Measurements from ENCODE around the gene ZNF165.

Gene ZNF165

DNA sequence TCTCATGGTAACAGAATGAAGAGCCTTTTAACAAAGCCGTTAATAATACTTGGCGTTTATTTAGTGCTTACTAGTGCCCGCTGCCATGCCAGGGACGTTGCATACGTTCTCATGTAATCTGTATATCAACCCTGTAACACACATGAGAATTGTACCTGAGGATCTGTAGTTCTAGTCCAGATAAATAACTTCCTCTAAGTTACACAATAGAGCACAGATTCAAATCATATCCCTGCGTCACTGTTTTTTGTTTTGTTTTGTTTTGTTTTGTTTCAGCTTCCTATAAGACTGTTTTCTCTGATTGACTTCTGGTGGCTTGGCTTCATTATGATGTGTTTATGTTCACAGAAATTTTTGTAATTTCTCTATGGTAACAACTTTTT lies 44.6 kb downstream of the ZNF165 start:
- TF ChIP-seq, protein P1, sequence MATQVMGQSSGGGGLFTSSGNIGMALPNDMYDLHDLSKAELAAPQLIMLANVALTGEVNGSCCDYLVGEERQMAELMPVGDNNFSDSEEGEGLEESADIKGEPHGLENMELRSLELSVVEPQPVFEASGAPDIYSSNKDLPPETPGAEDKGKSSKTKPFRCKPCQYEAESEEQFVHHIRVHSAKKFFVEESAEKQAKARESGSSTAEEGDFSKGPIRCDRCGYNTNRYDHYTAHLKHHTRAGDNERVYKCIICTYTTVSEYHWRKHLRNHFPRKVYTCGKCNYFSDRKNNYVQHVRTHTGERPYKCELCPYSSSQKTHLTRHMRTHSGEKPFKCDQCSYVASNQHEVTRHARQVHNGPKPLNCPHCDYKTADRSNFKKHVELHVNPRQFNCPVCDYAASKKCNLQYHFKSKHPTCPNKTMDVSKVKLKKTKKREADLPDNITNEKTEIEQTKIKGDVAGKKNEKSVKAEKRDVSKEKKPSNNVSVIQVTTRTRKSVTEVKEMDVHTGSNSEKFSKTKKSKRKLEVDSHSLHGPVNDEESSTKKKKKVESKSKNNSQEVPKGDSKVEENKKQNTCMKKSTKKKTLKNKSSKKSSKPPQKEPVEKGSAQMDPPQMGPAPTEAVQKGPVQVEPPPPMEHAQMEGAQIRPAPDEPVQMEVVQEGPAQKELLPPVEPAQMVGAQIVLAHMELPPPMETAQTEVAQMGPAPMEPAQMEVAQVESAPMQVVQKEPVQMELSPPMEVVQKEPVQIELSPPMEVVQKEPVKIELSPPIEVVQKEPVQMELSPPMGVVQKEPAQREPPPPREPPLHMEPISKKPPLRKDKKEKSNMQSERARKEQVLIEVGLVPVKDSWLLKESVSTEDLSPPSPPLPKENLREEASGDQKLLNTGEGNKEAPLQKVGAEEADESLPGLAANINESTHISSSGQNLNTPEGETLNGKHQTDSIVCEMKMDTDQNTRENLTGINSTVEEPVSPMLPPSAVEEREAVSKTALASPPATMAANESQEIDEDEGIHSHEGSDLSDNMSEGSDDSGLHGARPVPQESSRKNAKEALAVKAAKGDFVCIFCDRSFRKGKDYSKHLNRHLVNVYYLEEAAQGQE (IDR thresholded peaks at IDR 0.05; ENCODE audit: insufficient read depth in 1 of 2, low read depth in 2 of 2, low read length in 2 of 2) = no peak
- TF ChIP-seq TAF1 (IDR thresholded peaks at IDR 0.05; ENCODE audit: borderline replicate concordance, insufficient read depth, low read length) (no peak), FOXP2 (optimal IDR thresholded peaks at IDR 0.05; ENCODE audit: borderline replicate concordance, extremely low read depth, extremely low read length, insufficient read depth) (no peak), SIN3A (IDR thresholded peaks at IDR 0.05; ENCODE audit: borderline replicate concordance, insufficient read depth, low read length) (no peak), POLR2AphosphoS5 (IDR thresholded peaks at IDR 0.05; ENCODE audit: low read depth, low read length) (no peak)

DNA sequence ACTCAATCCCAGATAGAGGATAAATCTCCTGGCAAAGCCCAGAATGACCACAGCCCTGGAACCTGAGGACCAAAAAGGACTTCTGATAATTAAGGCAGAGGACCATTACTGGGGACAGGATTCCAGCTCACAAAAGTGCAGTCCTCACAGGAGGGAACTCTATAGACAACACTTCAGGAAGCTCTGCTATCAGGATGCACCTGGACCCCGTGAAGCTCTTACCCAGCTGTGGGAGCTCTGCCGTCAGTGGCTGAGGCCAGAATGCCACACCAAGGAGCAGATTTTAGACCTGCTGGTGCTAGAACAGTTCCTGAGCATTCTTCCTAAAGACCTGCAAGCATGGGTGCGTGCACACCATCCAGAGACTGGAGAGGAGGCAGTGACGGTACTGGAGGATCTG lies 45.0 kb downstream of the ZNF165 start:
- no peak for TF ChIP-seq FOXP2 (optimal IDR thresholded peaks at IDR 0.05; ENCODE audit: borderline replicate concordance, extremely low read depth, extremely low read length, insufficient read depth)
- TF ChIP-seq, protein P1 (IDR thresholded peaks at IDR 0.05; ENCODE audit: insufficient read depth in 1 of 2, low read depth in 2 of 2, low read length in 2 of 2) = no peak
- TF ChIP-seq POLR2AphosphoS5 (IDR thresholded peaks at IDR 0.05; ENCODE audit: low read depth, low read length) = no peak
- no peak for TF ChIP-seq SIN3A (IDR thresholded peaks at IDR 0.05; ENCODE audit: borderline replicate concordance, insufficient read depth, low read length)
- no peak for TF ChIP-seq TAF1 (IDR thresholded peaks at IDR 0.05; ENCODE audit: borderline replicate concordance, insufficient read depth, low read length)

DNA sequence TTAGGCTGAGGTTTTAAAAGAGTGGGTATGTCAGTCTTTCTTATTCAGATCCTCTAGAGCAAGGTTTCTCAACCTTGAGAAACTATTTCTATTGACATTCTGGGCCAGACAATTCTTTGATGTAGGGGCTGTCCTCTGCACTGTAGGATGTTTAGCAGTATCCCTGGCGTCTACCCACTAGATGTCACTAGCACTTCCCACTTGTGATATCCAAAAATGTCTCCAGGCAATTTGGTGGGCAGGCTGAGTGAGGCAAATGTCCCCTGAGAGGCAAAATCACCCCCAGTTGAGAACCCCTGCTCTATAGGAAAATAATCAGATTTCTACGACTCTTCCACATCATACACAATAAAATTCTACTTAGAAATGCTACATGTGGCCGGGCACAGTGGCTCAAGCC lies 53.6 kb downstream of the ZNF165 start:
- TF ChIP-seq SIN3A (IDR thresholded peaks at IDR 0.05; ENCODE audit: borderline replicate concordance, insufficient read depth, low read length) (no peak), FOXP2 (optimal IDR thresholded peaks at IDR 0.05; ENCODE audit: borderline replicate concordance, extremely low read depth, extremely low read length, insufficient read depth) (no peak), TAF1 (IDR thresholded peaks at IDR 0.05; ENCODE audit: borderline replicate concordance, insufficient read depth, low read length) (no peak), POLR2AphosphoS5 (IDR thresholded peaks at IDR 0.05; ENCODE audit: low read depth, low read length) (no peak)
- TF ChIP-seq, protein P1 (IDR thresholded peaks at IDR 0.05; ENCODE audit: insufficient read depth in 1 of 2, low read depth in 2 of 2, low read length in 2 of 2) = no peak

DNA sequence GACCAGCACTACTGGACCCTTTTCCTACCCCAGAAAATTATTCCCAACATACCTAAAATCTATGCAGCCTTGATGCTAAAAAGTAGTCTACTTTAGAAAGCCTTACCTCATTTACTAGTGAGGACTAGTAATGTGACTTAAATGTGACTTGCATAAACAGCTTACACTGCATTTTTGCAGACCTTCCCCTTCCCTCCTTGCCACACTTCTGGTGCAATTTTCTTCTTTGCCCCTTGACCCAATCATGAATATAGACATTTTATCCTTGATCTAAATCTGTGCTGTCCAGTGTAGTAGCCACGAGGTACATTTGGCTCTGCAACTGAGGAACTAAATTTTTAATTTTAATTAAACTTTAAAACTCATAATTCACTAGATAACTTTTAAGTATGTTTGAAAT lies 54.3 kb downstream of the ZNF165 start:
- no peak for TF ChIP-seq FOXP2 (optimal IDR thresholded peaks at IDR 0.05; ENCODE audit: borderline replicate concordance, extremely low read depth, extremely low read length, insufficient read depth)
- no peak for TF ChIP-seq POLR2AphosphoS5 (IDR thresholded peaks at IDR 0.05; ENCODE audit: low read depth, low read length)
- TF ChIP-seq, protein P1 (IDR thresholded peaks at IDR 0.05; ENCODE audit: insufficient read depth in 1 of 2, low read depth in 2 of 2, low read length in 2 of 2) = no peak
- no peak for TF ChIP-seq TAF1 (IDR thresholded peaks at IDR 0.05; ENCODE audit: borderline replicate concordance, insufficient read depth, low read length)
- TF ChIP-seq SIN3A (IDR thresholded peaks at IDR 0.05; ENCODE audit: borderline replicate concordance, insufficient read depth, low read length) = no peak

DNA sequence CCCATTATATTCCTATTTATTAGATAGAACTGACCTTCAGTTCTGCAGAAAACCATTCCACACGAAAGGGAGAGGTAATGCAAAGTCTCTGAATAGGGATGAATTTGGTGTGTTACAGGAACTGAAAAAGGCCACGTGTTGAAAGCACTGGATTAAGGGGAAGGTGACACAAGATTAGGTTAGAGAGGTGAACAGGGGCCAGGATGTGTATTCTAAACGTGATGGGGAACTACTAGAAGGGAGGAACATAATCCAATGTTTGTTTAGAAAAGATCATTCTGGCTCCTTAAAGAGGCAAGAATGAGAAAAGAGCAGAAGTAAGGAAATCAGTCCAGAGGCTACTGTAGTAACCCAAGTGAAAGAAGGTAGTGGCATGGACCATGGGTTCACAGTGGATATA lies 55.0 kb downstream of the ZNF165 start:
- TF ChIP-seq FOXP2 (optimal IDR thresholded peaks at IDR 0.05; ENCODE audit: borderline replicate concordance, extremely low read depth, extremely low read length, insufficient read depth) (no peak), TAF1 (IDR thresholded peaks at IDR 0.05; ENCODE audit: borderline replicate concordance, insufficient read depth, low read length) (no peak), POLR2AphosphoS5 (IDR thresholded peaks at IDR 0.05; ENCODE audit: low read depth, low read length) (no peak), SIN3A (IDR thresholded peaks at IDR 0.05; ENCODE audit: borderline replicate concordance, insufficient read depth, low read length) (no peak)
- TF ChIP-seq, protein P1 (IDR thresholded peaks at IDR 0.05; ENCODE audit: insufficient read depth in 1 of 2, low read depth in 2 of 2, low read length in 2 of 2) = no peak

All from PFSK-1 (cell line).